Spleen (tissue), 7 donors: ENCODE results near the gene MUC4.

ENCODE experiments used
- CTCF ChIP-seq, 11 experiments: fragments of 200-600 bp in 7 of 11; fragments of 450-650 bp in 4 of 11; sonication (generic) in 4 of 11; IDR thresholded peaks in 8 of 11; conservative IDR thresholded peaks in 3 of 11; 1 replicate in 7 of 11; 2 replicates in 4 of 11; pipeline versions ENCODE4 v1.4.0 to v1.8.0; 2016 to 2021; ENCODE audit warnings: antibody characterized with exemption in 11 of 11, inconsistent platforms in 4 of 11, mild to moderate bottlenecking in 1 of 11
- POLR2A ChIP-seq, 3 donors: fragments of 450-650 bp; IDR thresholded peaks; one replicate each; pipeline ENCODE4 v1.5.1; 2017; ENCODE audit warnings: antibody characterized with exemption in 3 of 3, mild to moderate bottlenecking in 1 of 3
- POLR2AphosphoS5 ChIP-seq, 3 donors: sonication (generic); formaldehyde crosslinking; IDR thresholded peaks; one replicate each; pipeline ENCODE4 v1.5.1; 2017; ENCODE audit warnings: antibody characterized with exemption in 3 of 3
- donor health status: DM: no; HTN: no; CAD: no; lungs with moderate emphysema.
- donor health status: DM: no; HTN: no; CAD: no.
- donor health status: DM: no; HTN: no; CAD: no.

- TF ChIP-seq POLR2A (IDR thresholded peaks at IDR 0.05) (no peak), CTCF (IDR thresholded peaks at IDR 0.05 in 8 of 11, conservative IDR thresholded peaks at IDR 0.05 in 3 of 11) (no peak), POLR2AphosphoS5 (IDR thresholded peaks at IDR 0.05) (no peak)
These were observed 111.4 kb downstream of the MUC4 start for GRCh38 chr3:195700319-195700718.
